WTC11 (cell line): ENCODE measurements around the gene ABCC2. TPM values are rescaled to one million over a fixed set of nuclear protein-coding genes. Genes with fewer than 3 reads are reported as not detected.

Experiments
- ATAC-seq: fragments of 200-7000 bp; cut with Tn5 transposase; 2 replicates; pipeline ENCODE4 v1.10.0; 2021; ENCODE audit warnings: mild to moderate bottlenecking, moderate library complexity
- CTCF ChIA-PET: fragments of 300-600 bp; sonication (Branson Sonifier 250); formaldehyde crosslinking; loops from one replicate; lab custom pipeline; 2021; ENCODE audit warnings: antibody characterized with exemption; lab: Charles Lee
- POLR2A ChIA-PET: fragments of 350-600 bp; sonication (Branson Sonifier 250); formaldehyde crosslinking; loops from one replicate; lab custom pipeline; 2021; ENCODE audit warnings: antibody characterized with exemption; lab: Charles Lee
- DNase-seq: peaks from one replicate; pipeline ENCODE4 v3.0.0; 2021; ENCODE audit warnings: low spot score
- H3K27ac Mint-ChIP-seq: 2 replicates; pipeline ENCODE4 v1.8.0; 2021; ENCODE audit warnings: mixed read lengths
- H3K27me3 Mint-ChIP-seq: 2 replicates; pipeline ENCODE4 v1.8.0; 2021; ENCODE audit warnings: low read depth, mild to moderate bottlenecking, moderate library complexity, mixed read lengths
- H3K36me3 Mint-ChIP-seq: 2 replicates; pipeline ENCODE4 v1.8.0; 2021; ENCODE audit warnings: mixed read lengths
- H3K4me1 Mint-ChIP-seq: 2 replicates; pipeline ENCODE4 v1.8.0; 2022; ENCODE audit warnings: mixed read lengths
- H3K4me3 Mint-ChIP-seq: 2 replicates; pipeline ENCODE4 v1.8.0; 2021; ENCODE audit warnings: mild to moderate bottlenecking, moderate library complexity, mixed read lengths
- H3K9me3 Mint-ChIP-seq: 2 replicates; pipeline ENCODE4 v1.8.0; 2021; ENCODE audit warnings: mixed read lengths
- CREB1 ChIP-seq: sonication (generic); formaldehyde crosslinking; IDR thresholded peaks from 2 replicates; pipeline ENCODE4 v1.8.0; 2023; ENCODE audit warnings: mild to moderate bottlenecking, missing genetic modification reagents
- CREM ChIP-seq: sonication (generic); formaldehyde crosslinking; IDR thresholded peaks from 2 replicates; pipeline ENCODE4 v1.8.1; 2022; ENCODE audit warnings: mild to moderate bottlenecking, missing genetic modification reagents, moderate library complexity
- FOXJ3 ChIP-seq: sonication (generic); formaldehyde crosslinking; IDR thresholded peaks from 2 replicates; pipeline ENCODE4 v1.9.0; 2021; ENCODE audit warnings: missing genetic modification reagents, mild to moderate bottlenecking, borderline replicate concordance
- NR3C1 ChIP-seq: sonication (generic); formaldehyde crosslinking; conservative IDR thresholded peaks from 2 replicates; pipeline ENCODE4 v1.8.1; 2023; ENCODE audit warnings: low read depth, mild to moderate bottlenecking, missing genetic modification reagents
- OVOL2 ChIP-seq: fragments of 250-450 bp; sonication (Bioruptor Pico); IDR thresholded peaks from 2 replicates; pipeline ENCODE4 v1.9.0; 2021; ENCODE audit warnings: mild to moderate bottlenecking, borderline replicate concordance
- SP1 ChIP-seq: sonication (generic); formaldehyde crosslinking; conservative IDR thresholded peaks from 2 replicates; pipeline ENCODE4 v1.8.1; 2022; ENCODE audit warnings: missing genetic modification reagents
- ZNF138 ChIP-seq: sonication (generic); formaldehyde crosslinking; conservative IDR thresholded peaks from 2 replicates; pipeline ENCODE4 v1.8.1; 2022; ENCODE audit warnings: mild to moderate bottlenecking, moderate library complexity, missing genetic modification reagents
- ZNF425 ChIP-seq: fragments of 250-450 bp; sonication (Bioruptor Pico); conservative IDR thresholded peaks from 2 replicates; pipeline ENCODE4 v1.9.0; 2021; ENCODE audit warnings: mild to moderate bottlenecking
- total RNA-seq: library from RNA; stranded (reverse); gene quantifications from 3 replicates; pipeline ENCODE4 v1.2.3, GENCODE V29; 2021
- TF ChIP-seq, protein P1 (sequence below): sonication (generic); formaldehyde crosslinking; IDR thresholded peaks from 2 replicates; pipeline ENCODE4 v1.8.0; 2022; ENCODE audit warnings: mild to moderate bottlenecking, missing genetic modification reagents
- TF ChIP-seq, protein P2 (sequence below): fragments of 250-450 bp; sonication (Bioruptor Pico); IDR thresholded peaks from 2 replicates; pipeline ENCODE4 v2.1.2; 2022; ENCODE audit warnings: mild to moderate bottlenecking, moderate library complexity
- TF ChIP-seq, protein P3 (sequence below): sonication (generic); formaldehyde crosslinking; IDR thresholded peaks from 2 replicates; pipeline ENCODE4 v1.8.0; 2022; ENCODE audit warnings: mild to moderate bottlenecking, missing genetic modification reagents
- TF ChIP-seq, protein P4 (sequence below): sonication (generic); formaldehyde crosslinking; IDR thresholded peaks from 2 replicates; pipeline ENCODE4 v1.8.1; 2022; ENCODE audit warnings: mild to moderate bottlenecking, missing genetic modification reagents, moderate library complexity, borderline replicate concordance
- TF ChIP-seq, protein P5 (sequence below): sonication (generic); formaldehyde crosslinking; IDR thresholded peaks from 2 replicates; pipeline ENCODE4 v1.8.1; 2023; ENCODE audit warnings: mild to moderate bottlenecking, missing genetic modification reagents, borderline replicate concordance
- TF ChIP-seq, protein P6 (sequence below): fragments of 200-600 bp; IDR thresholded peaks from 2 replicates; pipeline ENCODE4 v1.8.0; 2022; ENCODE audit warnings: antibody characterized with exemption
- TF ChIP-seq, protein P7 (sequence below): sonication (generic); formaldehyde crosslinking; IDR thresholded peaks from 2 replicates; pipeline ENCODE4 v1.8.1; 2023; ENCODE audit warnings: mild to moderate bottlenecking, missing genetic modification reagents

ABCC2 gene
- total RNA-seq, 1 experiment from 2014 or later, result 0.87 TPM

DNA sequence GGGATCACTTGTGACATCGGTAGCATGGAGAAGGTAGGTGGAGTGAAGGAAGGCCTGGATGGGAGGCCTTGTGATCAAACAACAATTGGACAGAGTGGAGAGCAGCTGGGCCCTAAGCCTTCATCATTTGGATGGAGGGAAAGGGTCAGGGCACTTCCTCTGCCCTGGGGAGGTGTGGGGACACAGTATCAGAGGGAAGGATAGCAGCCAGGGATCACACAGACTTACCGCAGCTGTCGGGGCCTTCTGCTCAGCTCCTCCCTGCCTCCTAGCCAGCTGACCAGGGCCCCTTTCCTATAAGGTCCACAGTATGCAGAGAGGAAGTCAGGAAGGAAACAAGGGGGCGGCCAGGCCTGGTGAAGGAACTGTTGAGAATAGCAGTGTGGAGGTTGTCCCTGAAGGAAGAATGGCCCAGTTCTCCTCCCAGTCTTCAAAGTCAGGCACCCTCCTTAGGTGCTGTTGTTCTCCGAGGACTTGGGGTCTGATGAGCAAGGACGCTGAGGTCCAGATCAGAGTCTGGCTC lies 62.1 kb downstream of the ABCC2 start (continued):
- TF ChIP-seq, protein P1, sequence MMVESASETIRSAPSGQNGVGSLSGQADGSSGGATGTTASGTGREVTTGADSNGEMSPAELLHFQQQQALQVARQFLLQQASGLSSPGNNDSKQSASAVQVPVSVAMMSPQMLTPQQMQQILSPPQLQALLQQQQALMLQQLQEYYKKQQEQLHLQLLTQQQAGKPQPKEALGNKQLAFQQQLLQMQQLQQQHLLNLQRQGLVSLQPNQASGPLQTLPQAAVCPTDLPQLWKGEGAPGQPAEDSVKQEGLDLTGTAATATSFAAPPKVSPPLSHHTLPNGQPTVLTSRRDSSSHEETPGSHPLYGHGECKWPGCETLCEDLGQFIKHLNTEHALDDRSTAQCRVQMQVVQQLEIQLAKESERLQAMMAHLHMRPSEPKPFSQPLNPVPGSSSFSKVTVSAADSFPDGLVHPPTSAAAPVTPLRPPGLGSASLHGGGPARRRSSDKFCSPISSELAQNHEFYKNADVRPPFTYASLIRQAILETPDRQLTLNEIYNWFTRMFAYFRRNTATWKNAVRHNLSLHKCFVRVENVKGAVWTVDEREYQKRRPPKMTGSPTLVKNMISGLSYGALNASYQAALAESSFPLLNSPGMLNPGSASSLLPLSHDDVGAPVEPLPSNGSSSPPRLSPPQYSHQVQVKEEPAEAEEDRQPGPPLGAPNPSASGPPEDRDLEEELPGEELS, result no peak
- TF ChIP-seq, protein P2, sequence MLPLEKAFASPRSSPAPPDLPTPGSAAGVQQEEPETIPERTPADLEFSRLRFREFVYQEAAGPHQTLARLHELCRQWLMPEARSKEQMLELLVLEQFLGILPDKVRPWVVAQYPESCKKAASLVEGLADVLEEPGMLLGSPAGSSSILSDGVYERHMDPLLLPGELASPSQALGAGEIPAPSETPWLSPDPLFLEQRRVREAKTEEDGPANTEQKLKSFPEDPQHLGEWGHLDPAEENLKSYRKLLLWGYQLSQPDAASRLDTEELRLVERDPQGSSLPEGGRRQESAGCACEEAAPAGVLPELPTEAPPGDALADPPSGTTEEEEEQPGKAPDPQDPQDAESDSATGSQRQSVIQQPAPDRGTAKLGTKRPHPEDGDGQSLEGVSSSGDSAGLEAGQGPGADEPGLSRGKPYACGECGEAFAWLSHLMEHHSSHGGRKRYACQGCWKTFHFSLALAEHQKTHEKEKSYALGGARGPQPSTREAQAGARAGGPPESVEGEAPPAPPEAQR (CRISPR knock-in tag), result no peak
- TF ChIP-seq SP1, result no peak
- TF ChIP-seq ZNF138 (CRISPR knock-in tag), result no peak
- TF ChIP-seq, protein P3, sequence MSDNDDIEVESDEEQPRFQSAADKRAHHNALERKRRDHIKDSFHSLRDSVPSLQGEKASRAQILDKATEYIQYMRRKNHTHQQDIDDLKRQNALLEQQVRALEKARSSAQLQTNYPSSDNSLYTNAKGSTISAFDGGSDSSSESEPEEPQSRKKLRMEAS (CRISPR knock-in tag), result no peak
- TF ChIP-seq, protein P4, sequence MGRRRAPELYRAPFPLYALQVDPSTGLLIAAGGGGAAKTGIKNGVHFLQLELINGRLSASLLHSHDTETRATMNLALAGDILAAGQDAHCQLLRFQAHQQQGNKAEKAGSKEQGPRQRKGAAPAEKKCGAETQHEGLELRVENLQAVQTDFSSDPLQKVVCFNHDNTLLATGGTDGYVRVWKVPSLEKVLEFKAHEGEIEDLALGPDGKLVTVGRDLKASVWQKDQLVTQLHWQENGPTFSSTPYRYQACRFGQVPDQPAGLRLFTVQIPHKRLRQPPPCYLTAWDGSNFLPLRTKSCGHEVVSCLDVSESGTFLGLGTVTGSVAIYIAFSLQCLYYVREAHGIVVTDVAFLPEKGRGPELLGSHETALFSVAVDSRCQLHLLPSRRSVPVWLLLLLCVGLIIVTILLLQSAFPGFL (CRISPR knock-in tag), result no peak
- no peak for TF ChIP-seq CREB1 (CRISPR knock-in tag)
- TF ChIP-seq FOXJ3 (CRISPR knock-in tag), result no peak
- TF ChIP-seq, protein P5, sequence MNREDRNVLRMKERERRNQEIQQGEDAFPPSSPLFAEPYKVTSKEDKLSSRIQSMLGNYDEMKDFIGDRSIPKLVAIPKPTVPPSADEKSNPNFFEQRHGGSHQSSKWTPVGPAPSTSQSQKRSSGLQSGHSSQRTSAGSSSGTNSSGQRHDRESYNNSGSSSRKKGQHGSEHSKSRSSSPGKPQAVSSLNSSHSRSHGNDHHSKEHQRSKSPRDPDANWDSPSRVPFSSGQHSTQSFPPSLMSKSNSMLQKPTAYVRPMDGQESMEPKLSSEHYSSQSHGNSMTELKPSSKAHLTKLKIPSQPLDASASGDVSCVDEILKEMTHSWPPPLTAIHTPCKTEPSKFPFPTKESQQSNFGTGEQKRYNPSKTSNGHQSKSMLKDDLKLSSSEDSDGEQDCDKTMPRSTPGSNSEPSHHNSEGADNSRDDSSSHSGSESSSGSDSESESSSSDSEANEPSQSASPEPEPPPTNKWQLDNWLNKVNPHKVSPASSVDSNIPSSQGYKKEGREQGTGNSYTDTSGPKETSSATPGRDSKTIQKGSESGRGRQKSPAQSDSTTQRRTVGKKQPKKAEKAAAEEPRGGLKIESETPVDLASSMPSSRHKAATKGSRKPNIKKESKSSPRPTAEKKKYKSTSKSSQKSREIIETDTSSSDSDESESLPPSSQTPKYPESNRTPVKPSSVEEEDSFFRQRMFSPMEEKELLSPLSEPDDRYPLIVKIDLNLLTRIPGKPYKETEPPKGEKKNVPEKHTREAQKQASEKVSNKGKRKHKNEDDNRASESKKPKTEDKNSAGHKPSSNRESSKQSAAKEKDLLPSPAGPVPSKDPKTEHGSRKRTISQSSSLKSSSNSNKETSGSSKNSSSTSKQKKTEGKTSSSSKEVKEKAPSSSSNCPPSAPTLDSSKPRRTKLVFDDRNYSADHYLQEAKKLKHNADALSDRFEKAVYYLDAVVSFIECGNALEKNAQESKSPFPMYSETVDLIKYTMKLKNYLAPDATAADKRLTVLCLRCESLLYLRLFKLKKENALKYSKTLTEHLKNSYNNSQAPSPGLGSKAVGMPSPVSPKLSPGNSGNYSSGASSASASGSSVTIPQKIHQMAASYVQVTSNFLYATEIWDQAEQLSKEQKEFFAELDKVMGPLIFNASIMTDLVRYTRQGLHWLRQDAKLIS (CRISPR knock-in tag), result no peak
- TF ChIP-seq CREM (CRISPR knock-in tag), result no peak
- TF ChIP-seq ZNF425 (CRISPR knock-in tag), result no peak

DNA sequence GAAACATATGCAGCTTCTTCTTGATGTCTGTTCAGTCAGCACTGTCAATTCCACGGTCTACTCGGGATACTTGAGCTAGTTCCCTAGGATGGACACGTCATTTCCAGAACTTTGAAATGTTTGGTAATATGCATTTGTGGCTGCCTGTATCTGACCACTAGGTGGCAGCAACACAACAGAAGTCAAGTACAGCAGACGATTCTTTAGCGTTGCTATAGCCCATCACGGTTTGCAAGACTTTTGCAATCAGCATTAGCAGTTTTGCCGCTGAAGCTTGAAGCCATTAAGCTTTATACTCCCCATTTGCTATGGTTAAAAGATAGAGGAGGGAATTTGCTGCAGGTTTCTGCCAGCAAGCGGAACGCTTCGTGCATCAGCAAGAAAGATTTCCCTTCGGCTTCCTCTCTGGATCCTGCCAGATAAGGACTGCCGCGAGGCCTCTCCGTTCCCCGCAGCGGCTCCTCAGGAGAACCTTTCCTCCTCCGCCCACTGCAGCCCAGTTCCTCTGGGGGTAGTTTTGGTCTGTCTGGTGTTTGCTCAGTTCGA lies 63.5 kb downstream of the ABCC2 start:
- peak; percentile 68 for DNase-seq

More for the DNA sequence above, 63.5 kb downstream of the ABCC2 start:
- peaks cover 53% of the 10 kb centered on the region for H3K4me1 Mint-ChIP-seq
- peak overlapping the region; percentile 42 for H3K4me3 Mint-ChIP-seq
- POLR2A ChIA-PET, result interaction anchor here (0.6 to 1.5 kb wide), 4 partner anchors 13 to 72 kb away, joined by 3 to 6 read pairs (median 3); no protein-coding TSS in a partner anchor
- H3K27me3 Mint-ChIP-seq, result peaks cover 6% of the 10 kb centered on the region; the same call in 1 of the 2 replicates
- TF ChIP-seq, protein P6, sequence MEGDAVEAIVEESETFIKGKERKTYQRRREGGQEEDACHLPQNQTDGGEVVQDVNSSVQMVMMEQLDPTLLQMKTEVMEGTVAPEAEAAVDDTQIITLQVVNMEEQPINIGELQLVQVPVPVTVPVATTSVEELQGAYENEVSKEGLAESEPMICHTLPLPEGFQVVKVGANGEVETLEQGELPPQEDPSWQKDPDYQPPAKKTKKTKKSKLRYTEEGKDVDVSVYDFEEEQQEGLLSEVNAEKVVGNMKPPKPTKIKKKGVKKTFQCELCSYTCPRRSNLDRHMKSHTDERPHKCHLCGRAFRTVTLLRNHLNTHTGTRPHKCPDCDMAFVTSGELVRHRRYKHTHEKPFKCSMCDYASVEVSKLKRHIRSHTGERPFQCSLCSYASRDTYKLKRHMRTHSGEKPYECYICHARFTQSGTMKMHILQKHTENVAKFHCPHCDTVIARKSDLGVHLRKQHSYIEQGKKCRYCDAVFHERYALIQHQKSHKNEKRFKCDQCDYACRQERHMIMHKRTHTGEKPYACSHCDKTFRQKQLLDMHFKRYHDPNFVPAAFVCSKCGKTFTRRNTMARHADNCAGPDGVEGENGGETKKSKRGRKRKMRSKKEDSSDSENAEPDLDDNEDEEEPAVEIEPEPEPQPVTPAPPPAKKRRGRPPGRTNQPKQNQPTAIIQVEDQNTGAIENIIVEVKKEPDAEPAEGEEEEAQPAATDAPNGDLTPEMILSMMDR, result peak; percentile 78
- TF ChIP-seq, protein P7, sequence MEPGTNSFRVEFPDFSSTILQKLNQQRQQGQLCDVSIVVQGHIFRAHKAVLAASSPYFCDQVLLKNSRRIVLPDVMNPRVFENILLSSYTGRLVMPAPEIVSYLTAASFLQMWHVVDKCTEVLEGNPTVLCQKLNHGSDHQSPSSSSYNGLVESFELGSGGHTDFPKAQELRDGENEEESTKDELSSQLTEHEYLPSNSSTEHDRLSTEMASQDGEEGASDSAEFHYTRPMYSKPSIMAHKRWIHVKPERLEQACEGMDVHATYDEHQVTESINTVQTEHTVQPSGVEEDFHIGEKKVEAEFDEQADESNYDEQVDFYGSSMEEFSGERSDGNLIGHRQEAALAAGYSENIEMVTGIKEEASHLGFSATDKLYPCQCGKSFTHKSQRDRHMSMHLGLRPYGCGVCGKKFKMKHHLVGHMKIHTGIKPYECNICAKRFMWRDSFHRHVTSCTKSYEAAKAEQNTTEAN, result no peak
- TF ChIP-seq OVOL2 (CRISPR knock-in tag) (no peak), NR3C1 (CRISPR knock-in tag) (no peak), SP1 (no peak)
- peak; percentile 60 for ATAC-seq
- H3K27ac Mint-ChIP-seq, result no peak overlapping the region
- CTCF ChIA-PET, result interaction anchor here (0.5 to 3.1 kb wide), 59 partner anchors 8 to 500 kb away, joined by 3 to 41 read pairs (median 4); partner anchors contain the start of genes COX15, CPN1, CUTC and DNMBP
- peaks cover 3% of the 10 kb centered on the region for H3K9me3 Mint-ChIP-seq
- peaks cover 2% of the 10 kb centered on the region for H3K36me3 Mint-ChIP-seq
